Ovary (tissue), 3 donors: ENCODE results near the gene VIPR1.

Experiments used
- CTCF ChIP-seq, 3 donors: fragments of 450-650 bp in 2 of 3; fragments of 200-600 bp in 1 of 3; IDR thresholded peaks; one replicate each; pipeline versions ENCODE4 v1.5.1 to v1.8.0; 2016 to 2022; ENCODE audit warnings: antibody characterized with exemption in 3 of 3, mild to moderate bottlenecking in 1 of 3
- EP300 ChIP-seq: sonication (generic); formaldehyde crosslinking; IDR thresholded peaks from one replicate; pipeline ENCODE4 v1.6.1; 2017; ENCODE audit warnings: antibody characterized with exemption
- donor health status: DM: no; HTN: no; CAD: no.

GRCh38 chr3:42578054-42578453, 75.6 kb downstream of the VIPR1 start:
- TF ChIP-seq EP300 = no peak
- TF ChIP-seq CTCF (IDR thresholded peaks at IDR 0.05) = no peak
